Endothelial cell of umbilical vein (primary cell): Measurements from ENCODE around the gene BIRC6. TPM values are rescaled to one million over a fixed set of nuclear protein-coding genes. Genes with fewer than 3 reads are reported as not detected.
A peak's percentile ranks its signal among the peaks of the same experiment; 100 is the strongest.

ENCODE experiments used
- BruUV-seq: library from RNA; stranded (reverse); fragments of 400-500 nt; replicated peaks from 2 replicates; lab custom pipeline; 2021; lab: Mats Ljungman, UMichigan
- CTCF ChIA-PET: fragments of 300-600, 350-600 bp; sonication (Branson Sonifier 250); formaldehyde crosslinking; loops from one replicate; lab custom pipeline; 2021; ENCODE audit warnings: antibody characterized with exemption, inconsistent platforms; lab: Charles Lee
- POLR2A ChIA-PET: fragments of 300-600, 350-600 bp; sonication (Branson Sonifier 250); formaldehyde crosslinking; loops from one replicate; lab custom pipeline; 2021; ENCODE audit warnings: antibody characterized with exemption, inconsistent platforms; lab: Charles Lee
- DNase-seq: peaks from one replicate; pipeline ENCODE4 v3.0.0-alpha.2; 2011; ENCODE audit warnings: low read depth, low spot score
- FAIRE-seq: peaks from 2 replicates; lab custom pipeline; 2011; peaks lifted over from hg19 to GRCh38; lab: Jason Lieb, UNC
- H2AFZ ChIP-seq: 2 replicates; pipeline ENCODE4 v1.6.0; 2012; ENCODE audit warnings: low read depth, low read length, control low read depth, inconsistent platforms
- H3K27ac ChIP-seq: 2 replicates; pipeline ENCODE4 v1.5.1; 2011; ENCODE audit warnings: low read depth, mild to moderate bottlenecking, control low read depth, low read length, moderate library complexity; ENCODE audit not compliant: insufficient read depth
- H3K27me3 ChIP-seq, 2 experiments: 2 replicates each; pipeline versions ENCODE4 v1.6.0 to v1.6.1; 2011; ENCODE audit warnings: low read length in 2 of 2, mixed read lengths in 1 of 2; ENCODE audit not compliant: control insufficient read depth in 2 of 2, insufficient read depth in 2 of 2
- H3K36me3 ChIP-seq, 2 experiments: 2 replicates in 1 of 2; 3 replicates in 1 of 2; pipeline ENCODE4 v1.5.1; 2011; ENCODE audit warnings: low read length in 2 of 2, mild to moderate bottlenecking in 1 of 2, moderate library complexity in 1 of 2; ENCODE audit not compliant: control insufficient read depth in 2 of 2, insufficient read depth in 2 of 2; ENCODE audit errors: extremely low read depth in 1 of 2
- H3K4me1 ChIP-seq: 3 replicates; pipeline ENCODE4 v1.5.1; 2011; ENCODE audit warnings: mild to moderate bottlenecking, low read length; ENCODE audit not compliant: control insufficient read depth, insufficient read depth; ENCODE audit errors: extremely low read depth
- H3K4me2 ChIP-seq: 2 replicates; pipeline ENCODE4 v1.6.1; 2011; ENCODE audit warnings: low read length, control low read depth, mixed read lengths; ENCODE audit not compliant: insufficient read depth
- H3K4me3 ChIP-seq, 3 experiments: fragments of 200-600 bp in 1 of 3; sonication (generic), shearing (Covaris generic) in 1 of 3; replicated peaks in 1 of 3; 2 replicates each; pipeline ENCODE4 v1.5.1; 2011 to 2016; ENCODE audit warnings: control low read depth in 3 of 3, low read length in 3 of 3, mild to moderate bottlenecking in 2 of 3, inconsistent platforms in 1 of 3, low read depth in 1 of 3, moderate library complexity in 1 of 3; ENCODE audit not compliant: insufficient read depth in 1 of 3
- H3K79me2 ChIP-seq: 2 replicates; pipeline ENCODE4 v1.6.0; 2012; ENCODE audit warnings: low read length, inconsistent platforms; ENCODE audit not compliant: control insufficient read depth, insufficient read depth
- H3K9ac ChIP-seq: replicated peaks from 2 replicates; pipeline ENCODE3; 2011; ENCODE audit warnings: low read length, control low read depth; ENCODE audit not compliant: insufficient read depth; ENCODE audit errors: extremely low read depth
- H3K9me1 ChIP-seq: replicated peaks from 3 replicates; pipeline ENCODE4 v1.6.0; 2011; ENCODE audit warnings: mild to moderate bottlenecking, low read length; ENCODE audit not compliant: control insufficient read depth, insufficient read depth; ENCODE audit errors: extremely low read depth
- H3K9me3 ChIP-seq: replicated peaks from 2 replicates; pipeline ENCODE4 v1.5.1; 2012; ENCODE audit warnings: low read length, inconsistent platforms; ENCODE audit not compliant: control insufficient read depth, insufficient read depth
- H4K20me1 ChIP-seq: replicated peaks from 2 replicates; pipeline ENCODE3; 2011; ENCODE audit warnings: mild to moderate bottlenecking, low read length; ENCODE audit not compliant: control insufficient read depth, insufficient read depth; ENCODE audit errors: extremely low read depth
- CTCF ChIP-seq, 2 donors: IDR thresholded peaks; 1 replicate in 1 of 2; 2 replicates in 1 of 2; pipeline ENCODE4 v1.5.1; 2011; ENCODE audit warnings: low read length in 2 of 2, mild to moderate bottlenecking in 2 of 2, moderate library complexity in 2 of 2, control low read depth in 1 of 2, inconsistent platforms in 1 of 2, low read depth in 1 of 2; ENCODE audit not compliant: insufficient read depth in 1 of 2; ENCODE audit errors: extremely low read depth in 1 of 2
- EZH2 ChIP-seq: IDR thresholded peaks from 2 replicates; pipeline ENCODE4 v1.6.1; 2012; ENCODE audit warnings: borderline replicate concordance, low read depth, mild to moderate bottlenecking, moderate library complexity, low read length, inconsistent platforms; ENCODE audit not compliant: severe bottlenecking
- FOS ChIP-seq: IDR thresholded peaks from 2 replicates; pipeline ENCODE4 v1.6.1; 2011; ENCODE audit warnings: mild to moderate bottlenecking, low read length, moderate library complexity, borderline replicate concordance; ENCODE audit not compliant: insufficient read depth
- GATA2 ChIP-seq: IDR thresholded peaks from 2 replicates; pipeline ENCODE4 v1.7.0; 2011; ENCODE audit warnings: low read depth, mild to moderate bottlenecking, moderate library complexity, mixed read lengths, low read length; ENCODE audit not compliant: insufficient read length, insufficient read depth
- JUN ChIP-seq: IDR thresholded peaks from 2 replicates; pipeline ENCODE4 v1.6.1; 2011; ENCODE audit warnings: borderline replicate concordance, low read depth; ENCODE audit not compliant: insufficient read length, insufficient read depth
- MAX ChIP-seq: IDR thresholded peaks from 2 replicates; pipeline ENCODE4 v1.6.1; 2011; ENCODE audit not compliant: insufficient read depth, insufficient read length
- MYC ChIP-seq: IDR thresholded peaks from one replicate; pipeline ENCODE4 v1.6.1; 2011; ENCODE audit warnings: mild to moderate bottlenecking, low read depth, low read length
- POLR2A ChIP-seq: IDR thresholded peaks from 2 replicates; pipeline ENCODE4 v1.6.1; 2012; ENCODE audit warnings: low read depth, mild to moderate bottlenecking, control low read depth, low read length
- POLR2AphosphoS5 ChIP-seq: IDR thresholded peaks from 2 replicates; pipeline ENCODE4 v1.6.1; 2012; ENCODE audit warnings: low read depth, mild to moderate bottlenecking, control low read depth, low read length, moderate library complexity; ENCODE audit not compliant: insufficient read depth
- dilution Hi-C: fragments of 300-500 bp; cut with MboI; formaldehyde crosslinking; loops from one replicate; pipeline ENCODE4 v1.15.0; 2019; ENCODE audit warnings: low sequenced_read_pairs; ENCODE audit not compliant: extremely low pct_ligation_motif_present
- intact Hi-C: fragments of 100-400 bp; cut with micrococcal nuclease; formaldehyde crosslinking; loops from one replicate; pipeline ENCODE4 v1.10.0; 2022
- polyA plus RNA-seq, 4 experiments: library from polyadenylated mRNA; depleted of rRNA in 3 of 4; stranded (reverse) in 3 of 4; unstranded in 1 of 4; fragments of >200 nt; gene quantifications; 2 replicates each; pipeline versions ENCODE4 v1.2.1 to v1.2.3, GENCODE V29; 2011 to 2012; ENCODE audit warnings: missing spikeins in 1 of 4
- total RNA-seq: library from RNA; stranded (reverse); gene quantifications from 2 replicates; pipeline ENCODE4 v1.2.3, GENCODE V29; 2021

The BIRC6 gene
- total and polyA plus RNA-seq, 2 donors (not counting 3 experiments of a cell fraction or from before 2014, with no cell fraction given): 34.2 to 83.1 TPM

GRCh38 chr2:32484937-32485336, 128.1 kb downstream of the BIRC6 start:
- Histone ChIP-seq H3K79me2 (no peaks in the 10 kb centered on the region), H4K20me1 (no peaks in the 10 kb centered on the region), H3K4me2 (no peak overlapping the region), H3K36me3 (peaks cover 0 to 11% of the 10 kb centered on the region in 2 experiments), H3K4me1 (peaks cover 30% of the 10 kb centered on the region), H3K27me3 (no peaks in the 10 kb centered on the region), H2AFZ (no peak overlapping the region), H3K4me3 (no peak overlapping the region), H3K9me3 (no peaks in the 10 kb centered on the region), H3K9me1 (no peaks in the 10 kb centered on the region), H3K27ac (no peak overlapping the region), H3K9ac (no peak overlapping the region)
- CTCF ChIA-PET: no interaction called here
- intact Hi-C loops (no loop called here), dilution Hi-C loops (no loop called here)
- DNase-seq (peak; percentile 30), FAIRE-seq (no peak)
- TF ChIP-seq GATA2 (no peak), EZH2 (no peak), POLR2AphosphoS5 (no peak), JUN (no peak), POLR2A (no peak), FOS (no peak), CTCF (IDR thresholded peaks at IDR 0.05; ENCODE audit: extremely low read depth in 1 of 2, insufficient read depth in 1 of 2, low read depth in 1 of 2, low read length in 2 of 2) (no peak), MAX (no peak), MYC (no peak)
- no TSS peak for BruUV-seq
- POLR2A ChIA-PET: no interaction called here
